Adrenal gland (tissue), 12 donors: ENCODE measurements around the gene ZFYVE19. TPM values are rescaled to one million over a fixed set of nuclear protein-coding genes. Genes with fewer than 3 reads are reported as not detected.

Source experiments
- DNase-seq, 7 donors: peaks; one replicate each; pipeline ENCODE4 v3.0.0-alpha.2; 2019 to 2020
- H3K27ac ChIP-seq, 5 donors: fragments of 200-600 bp; sonication (generic) in 4 of 5; 1 replicate in 3 of 5; 2 replicates in 2 of 5; pipeline versions ENCODE4 v1.5.1 to v1.8.0; 2016 to 2020; ENCODE audit warnings: mild to moderate bottlenecking in 1 of 5
- H3K27me3 ChIP-seq: fragments of 200-600 bp; 2 replicates; pipeline ENCODE4 v1.8.0; 2021
- H3K36me3 ChIP-seq, 2 donors: fragments of 200-600 bp; replicated peaks in 1 of 2; 1 replicate in 1 of 2; 2 replicates in 1 of 2; pipeline versions ENCODE4 v1.5.1 to v1.8.0; 2018 to 2022
- H3K4me1 ChIP-seq, 2 donors: fragments of 200-600 bp; replicated peaks in 1 of 2; 1 replicate in 1 of 2; 2 replicates in 1 of 2; pipeline versions ENCODE4 v1.5.1 to v1.8.0; 2018 to 2021
- H3K4me3 ChIP-seq, 4 donors: fragments of 200-600 bp; sonication (generic) in 3 of 4; one replicate each; pipeline ENCODE4 v1.5.1; 2016 to 2018
- H3K9me3 ChIP-seq, 3 donors: fragments of 200-600 bp; sonication (generic) in 1 of 3; replicated peaks in 1 of 3; 1 replicate in 2 of 3; 2 replicates in 1 of 3; pipeline versions ENCODE4 v1.5.1 to v1.8.0; 2016 to 2021
- POLR2A ChIP-seq, 2 donors: fragments of 450-650 bp; IDR thresholded peaks; one replicate each; pipeline ENCODE4 v1.6.1; 2017; ENCODE audit warnings: antibody characterized with exemption in 2 of 2, mild to moderate bottlenecking in 2 of 2, moderate library complexity in 1 of 2
- whole genome bisulfite sequencing, 4 donors: extraction: QIAGEN DNeasy Blood & Tissue Kit in 2 of 4; methylation state at CpG; one replicate each; pipeline versions ENCODE4 v1.1.5 to v1.1.7; 2013 to 2017; 5-methylcytosine and 5-hydroxymethylcytosine counted together
- intact Hi-C, 2 donors: fragments of 100-400 bp; cut with DNase I; formaldehyde crosslinking; loops; one replicate each; pipeline versions ENCODE4 v1.14.1 to v1.15.0; 2022 to 2023
- polyA plus RNA-seq, 3 donors: library from polyadenylated mRNA; stranded (reverse); fragments of 200-250 nt in 2 of 3; fragments of 350-450 nt in 1 of 3; fragmentation: Illumina TruSeq in 1 of 3; extraction: RNeasy Lipid Tissue Mini Kit (QIAGEN cat#74804) in 1 of 3; gene quantifications; one replicate each; pipeline ENCODE4 v1.2.3, GENCODE V29; 2013 to 2014
- total RNA-seq, 9 donors: library from RNA; depleted of rRNA in 4 of 9; stranded (reverse); fragments of >200 nt in 4 of 9; fragments of 120-200 nt in 1 of 9; fragmentation: NEBNext Ultra II Directional in 1 of 9; extraction: Animal tissue kit (Norgen Biotek cat#: 25700) in 1 of 9; gene quantifications; one replicate each; pipeline versions ENCODE4 v1.1.0 to v1.2.4, GENCODE V29; 2013 to 2023
- TF ChIP-seq, protein P1 (sequence below), 6 experiments: fragments of 450-650 bp in 4 of 6; fragments of 200-600 bp in 2 of 6; sonication (generic) in 1 of 6; IDR thresholded peaks; 1 replicate in 5 of 6; 2 replicates in 1 of 6; pipeline versions ENCODE4 v1.5.1 to v1.8.0; 2016 to 2021; ENCODE audit warnings: antibody characterized with exemption in 6 of 6, mild to moderate bottlenecking in 2 of 6, moderate library complexity in 1 of 6
- donor health status: healthy with polysubstance abuse.
- donor health status: Bipolar disorder and iron deficiency.
- donor health status: DM: yes; HTN: yes; CAD: no.
- donor health status: DM: no; HTN: no; CAD: no.
- donor health status: DM: no; HTN: no; CAD: no.
- donor health status: DM: yes; HTN: yes; CAD: no.

The ZFYVE19 gene
- total and polyA plus RNA-seq, 12 donors: 11.0 to 35.1 (median 24.7) TPM

DNA sequence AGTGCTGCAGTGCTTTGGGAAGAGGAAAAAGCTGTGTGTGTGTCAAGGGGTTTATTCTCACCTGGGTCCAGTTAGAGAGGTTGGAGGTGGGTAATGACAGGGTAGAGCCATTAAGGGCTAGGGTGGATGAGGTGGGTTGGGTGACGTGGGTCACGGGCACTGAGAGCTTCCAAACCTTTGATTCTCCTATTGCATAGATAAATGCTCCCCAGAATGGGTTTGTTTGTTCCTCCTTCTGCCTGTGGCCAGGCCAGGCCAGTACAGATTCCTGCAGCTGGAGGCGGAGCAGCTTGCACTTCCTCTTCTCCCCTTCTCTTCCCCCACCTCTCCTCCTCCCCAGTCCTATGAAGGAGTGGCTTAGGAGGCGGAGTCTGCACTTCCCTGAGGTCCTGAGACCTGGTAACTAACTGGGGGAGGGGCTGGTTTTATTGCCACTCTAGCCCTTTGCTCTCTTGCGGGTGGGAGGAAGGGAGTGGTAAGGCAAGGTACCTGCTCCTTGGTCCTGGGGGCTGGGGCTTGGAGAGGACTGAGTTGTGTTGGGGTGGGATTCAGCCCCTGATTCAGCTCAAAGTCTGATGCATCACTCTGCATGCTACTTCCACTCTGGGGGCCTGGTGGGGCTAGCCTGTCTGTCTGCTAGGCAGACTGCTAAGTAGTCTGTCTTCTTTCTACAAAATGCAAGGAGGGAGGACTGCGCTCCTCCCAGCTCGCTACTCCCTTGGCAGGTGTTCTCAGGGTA is 40.5 kb downstream of the ZFYVE19 start:
- Histone ChIP-seq H3K27ac (peak overlapping the region in 1 of 5 donors; percentile 61), H3K4me3 (no peak overlapping the region), H3K27me3 (peaks cover 27% of the 10 kb centered on the region), H3K4me1 (peaks cover 7 to 15% of the 10 kb centered on the region in 2 donors), H3K36me3 (no peaks in the 10 kb centered on the region), H3K9me3 (no peaks in the 10 kb centered on the region)
- DNase-seq: peak in 6 of 7 donors; percentile 20 to 56 (median 35)
- WGBS, 4 donors: 71 to 80% (median 75%) methylated on average over 7 of the region's 7 CpGs
- intact Hi-C loops: no loop called here
- TF ChIP-seq, protein P1, sequence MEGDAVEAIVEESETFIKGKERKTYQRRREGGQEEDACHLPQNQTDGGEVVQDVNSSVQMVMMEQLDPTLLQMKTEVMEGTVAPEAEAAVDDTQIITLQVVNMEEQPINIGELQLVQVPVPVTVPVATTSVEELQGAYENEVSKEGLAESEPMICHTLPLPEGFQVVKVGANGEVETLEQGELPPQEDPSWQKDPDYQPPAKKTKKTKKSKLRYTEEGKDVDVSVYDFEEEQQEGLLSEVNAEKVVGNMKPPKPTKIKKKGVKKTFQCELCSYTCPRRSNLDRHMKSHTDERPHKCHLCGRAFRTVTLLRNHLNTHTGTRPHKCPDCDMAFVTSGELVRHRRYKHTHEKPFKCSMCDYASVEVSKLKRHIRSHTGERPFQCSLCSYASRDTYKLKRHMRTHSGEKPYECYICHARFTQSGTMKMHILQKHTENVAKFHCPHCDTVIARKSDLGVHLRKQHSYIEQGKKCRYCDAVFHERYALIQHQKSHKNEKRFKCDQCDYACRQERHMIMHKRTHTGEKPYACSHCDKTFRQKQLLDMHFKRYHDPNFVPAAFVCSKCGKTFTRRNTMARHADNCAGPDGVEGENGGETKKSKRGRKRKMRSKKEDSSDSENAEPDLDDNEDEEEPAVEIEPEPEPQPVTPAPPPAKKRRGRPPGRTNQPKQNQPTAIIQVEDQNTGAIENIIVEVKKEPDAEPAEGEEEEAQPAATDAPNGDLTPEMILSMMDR (IDR thresholded peaks at IDR 0.05): no peak
- no peak for TF ChIP-seq POLR2A (IDR thresholded peaks at IDR 0.05)

DNA sequence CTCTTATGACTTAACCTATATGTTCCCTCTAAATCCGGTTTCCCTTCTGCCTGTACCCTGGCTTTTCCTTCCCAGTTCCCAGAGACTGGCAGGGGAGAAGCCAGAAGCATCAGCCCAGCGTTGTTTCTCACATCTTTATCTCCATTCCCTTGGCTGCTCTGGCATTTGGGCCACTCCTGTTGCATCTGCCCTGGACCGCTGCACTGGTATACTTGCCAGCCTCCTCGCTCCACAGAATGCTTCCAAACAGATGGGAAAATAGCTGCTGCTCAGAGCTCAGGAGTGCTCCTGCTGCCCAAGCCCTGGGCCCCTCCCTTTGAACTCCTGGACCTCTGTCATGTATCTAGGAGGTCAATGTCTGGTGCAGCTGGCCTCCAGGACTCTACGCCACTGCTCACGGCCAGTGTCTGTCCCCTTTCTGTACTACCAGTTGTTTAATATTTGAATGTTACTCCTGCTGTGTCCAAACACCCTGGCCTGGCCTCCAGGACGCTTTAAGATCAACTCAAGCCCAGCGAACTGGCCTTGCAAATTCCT is 43.8 kb downstream of the ZFYVE19 start:
- no peaks in the 10 kb centered on the region for H3K9me3 ChIP-seq
- H3K4me3 ChIP-seq: no peak overlapping the region
- TF ChIP-seq POLR2A (IDR thresholded peaks at IDR 0.05): no peak
- TF ChIP-seq, protein P1 (IDR thresholded peaks at IDR 0.05): no peak
- no peak overlapping the region for H3K27ac ChIP-seq
- no peaks in the 10 kb centered on the region for H3K36me3 ChIP-seq
- peaks cover 4% of the 10 kb centered on the region for H3K27me3 ChIP-seq
- 81 to 90% (median 85%) methylated on average over 8 of the region's 8 CpGs for WGBS, 4 donors
- intact Hi-C loops: no loop called here
- H3K4me1 ChIP-seq: no peaks in the 10 kb centered on the region
- no peak for DNase-seq

DNA sequence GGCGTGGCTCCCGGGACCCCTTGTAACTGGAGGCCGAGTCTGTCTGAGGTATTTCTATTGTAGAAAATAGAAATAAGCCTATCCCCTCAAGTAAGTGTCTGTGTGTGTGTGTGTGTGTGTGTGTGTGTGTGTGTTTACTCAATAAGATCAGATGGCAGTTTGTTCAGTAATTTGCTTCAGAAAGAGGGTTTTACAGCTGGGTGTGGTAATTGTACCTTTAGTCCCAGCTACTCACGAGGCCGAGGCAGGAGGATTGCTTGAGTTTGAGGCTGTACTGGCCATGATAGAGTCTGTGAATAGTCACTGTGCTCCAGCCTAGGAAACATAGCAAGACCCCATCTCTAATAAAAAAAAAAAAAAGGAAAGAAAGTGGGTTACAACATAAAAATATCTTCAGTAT is 45.6 kb downstream of the ZFYVE19 start:
- H3K4me1 ChIP-seq: peaks cover 0 to 4% of the 10 kb centered on the region in 2 donors
- H3K9me3 ChIP-seq: no peaks in the 10 kb centered on the region
- WGBS, 4 donors: 87 to 97% (median 92%) methylated on average over 5 of the region's 5 CpGs
- no peak overlapping the region for H3K4me3 ChIP-seq
- no peak for TF ChIP-seq POLR2A (IDR thresholded peaks at IDR 0.05)
- TF ChIP-seq, protein P1 (IDR thresholded peaks at IDR 0.05): no peak
- intact Hi-C loops: no loop called here
- H3K27ac ChIP-seq: no peak overlapping the region
- no peak for DNase-seq
- H3K36me3 ChIP-seq: no peaks in the 10 kb centered on the region
- H3K27me3 ChIP-seq: no peaks in the 10 kb centered on the region

- Histone ChIP-seq H3K27me3 (no peaks in the 10 kb centered on the region), H3K4me3 (no peak overlapping the region), H3K27ac (no peak overlapping the region), H3K4me1 (peaks cover 0 to 5% of the 10 kb centered on the region in 2 donors), H3K9me3 (no peaks in the 10 kb centered on the region), H3K36me3 (no peaks in the 10 kb centered on the region)
- WGBS, 4 donors: 85 to 89% (median 87%) methylated on average over 9 to 16 of the region's 16 CpGs
- no peak for TF ChIP-seq POLR2A (IDR thresholded peaks at IDR 0.05)
- TF ChIP-seq, protein P1 (IDR thresholded peaks at IDR 0.05): no peak
- intact Hi-C loops: no loop called here
- DNase-seq: no peak
Measured at GRCh38 chr15:40853241-40853890, 46.5 kb downstream of the ZFYVE19 start.
